HG02623 (cell line): ENCODE measurements around the gene CUL5.
A peak's percentile ranks its signal among the peaks of the same experiment; 100 is the strongest.
"Not testable (repeated sequence)": the region's sequence is repeated elsewhere in the genome, so short reads cannot be mapped to it uniquely, and the experiment has no call there.

Source experiments
- ATAC-seq: cut with Tn5 transposase; IDR thresholded peaks from one replicate; pipeline ENCODE4 v1.9.1; 2021; ENCODE audit warnings: moderate library complexity; ENCODE audit not compliant: unreplicated experiment

Gene CUL5

DNA sequence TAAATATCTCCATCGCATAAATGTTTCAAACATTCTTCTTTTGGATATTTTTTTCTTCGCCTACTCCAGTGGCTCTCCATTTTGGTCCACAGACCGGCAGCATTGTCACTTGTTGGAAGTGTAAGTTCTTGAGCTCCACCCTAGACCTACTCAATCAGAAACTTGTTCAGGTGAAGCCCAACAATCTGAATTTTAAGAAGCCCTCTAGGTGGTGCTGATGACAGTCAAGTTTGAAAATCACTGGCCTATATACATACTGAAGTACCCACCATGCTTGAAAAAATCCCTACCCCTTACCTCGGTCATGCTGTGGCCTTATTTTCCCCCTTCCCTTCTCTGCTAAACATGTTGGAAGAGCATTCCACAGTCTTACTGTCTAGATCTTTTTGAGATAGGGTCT lies 102.4 kb downstream of the CUL5 start:
- no peak for ATAC-seq

DNA sequence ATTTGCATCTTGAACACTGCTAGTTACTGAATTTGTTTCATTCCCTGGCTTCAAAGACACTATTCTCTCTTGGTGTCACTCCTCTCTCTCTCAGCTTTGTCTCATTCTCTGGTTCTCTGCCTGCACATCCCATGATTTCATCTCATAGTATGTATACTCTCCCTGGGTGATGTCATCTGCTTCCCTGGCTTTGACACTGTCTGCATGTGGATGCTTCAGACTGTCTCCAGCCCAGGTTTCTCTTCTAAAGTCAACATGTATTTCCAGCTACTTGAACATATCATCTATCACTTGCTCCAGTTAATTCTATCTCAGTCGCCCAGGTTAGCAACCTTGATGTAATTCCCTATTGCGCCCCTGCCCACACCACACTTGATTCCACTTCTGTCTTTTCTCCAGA lies 103.4 kb downstream of the CUL5 start:
- no peak for ATAC-seq

DNA sequence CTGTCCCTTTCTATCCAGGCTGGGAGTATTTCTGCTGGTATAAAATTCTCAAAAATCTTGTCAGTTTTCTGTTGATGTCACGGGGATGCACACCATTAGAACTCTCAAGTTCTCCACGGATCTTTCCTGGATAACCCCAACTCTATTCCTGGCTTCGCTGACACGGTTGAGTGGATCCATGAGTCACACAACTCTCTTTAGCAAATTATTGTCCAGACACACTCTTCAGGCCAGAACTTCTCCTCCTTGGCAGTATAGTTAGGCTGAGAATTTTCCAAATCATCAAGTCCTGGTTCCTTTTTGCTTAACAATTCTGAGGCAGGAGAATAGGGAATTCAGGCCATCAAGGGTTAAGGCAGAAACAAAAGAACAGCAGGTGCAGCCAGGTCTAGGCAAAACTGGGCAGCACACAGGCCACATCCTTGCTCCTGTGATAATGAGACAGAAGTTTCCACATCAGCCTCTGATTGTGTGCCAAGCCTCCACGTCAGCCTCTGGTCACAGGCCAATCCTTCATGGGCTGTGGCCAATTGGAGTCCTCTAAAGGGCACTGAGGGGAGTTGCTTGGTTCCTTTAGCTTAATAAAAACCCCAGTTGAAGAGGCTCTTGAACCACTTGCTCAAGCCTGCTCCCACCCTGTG lies 106.9 kb downstream of the CUL5 start:
- ATAC-seq, result no peak

DNA sequence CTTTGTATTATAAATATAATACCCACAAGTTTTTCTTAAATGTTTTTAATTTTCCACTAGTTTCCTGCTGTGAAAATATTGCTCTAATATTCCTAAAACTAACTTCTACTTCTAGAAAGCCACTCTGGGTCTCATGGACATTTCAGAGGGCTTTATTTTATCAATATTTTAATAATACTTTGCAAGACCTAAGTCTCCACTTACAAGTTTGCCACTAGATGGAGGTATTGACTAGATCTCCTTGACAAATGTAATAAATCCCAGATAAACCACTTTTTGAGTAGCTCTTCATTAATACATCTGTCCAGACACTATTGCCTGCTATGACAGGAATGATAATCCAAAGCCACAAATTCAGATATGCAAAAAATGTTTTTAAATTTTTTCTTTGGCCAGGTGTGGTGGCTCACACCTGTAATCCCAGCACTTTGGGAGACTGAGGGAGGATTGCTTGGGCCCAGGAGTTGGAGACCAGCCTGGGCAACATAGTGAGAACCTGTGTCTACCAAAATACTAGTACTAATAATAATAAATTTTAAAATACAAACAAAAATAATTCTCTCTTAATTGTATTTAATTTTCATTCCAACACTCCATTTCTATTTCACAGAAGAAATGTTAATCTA lies 109.2 kb downstream of the CUL5 start:
- no peak for ATAC-seq

DNA sequence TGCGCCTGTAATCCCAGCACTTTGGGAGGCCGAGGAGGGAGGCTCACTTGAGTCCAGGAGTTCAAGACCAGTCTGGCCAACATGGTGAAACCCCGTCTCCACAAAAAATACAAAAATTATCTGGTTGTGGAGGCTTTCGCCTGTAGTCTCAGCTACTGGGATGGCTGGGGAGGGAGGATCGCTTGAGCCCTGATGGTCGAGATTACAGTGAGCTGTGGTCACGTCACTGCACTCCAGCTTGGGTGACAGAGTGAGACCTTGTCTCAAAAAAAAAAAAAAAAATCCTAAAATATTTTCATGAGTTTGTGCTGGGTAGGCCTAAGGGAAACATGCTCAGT lies 112.2 kb downstream of the CUL5 start:
- not testable (repeated sequence) for ATAC-seq

DNA sequence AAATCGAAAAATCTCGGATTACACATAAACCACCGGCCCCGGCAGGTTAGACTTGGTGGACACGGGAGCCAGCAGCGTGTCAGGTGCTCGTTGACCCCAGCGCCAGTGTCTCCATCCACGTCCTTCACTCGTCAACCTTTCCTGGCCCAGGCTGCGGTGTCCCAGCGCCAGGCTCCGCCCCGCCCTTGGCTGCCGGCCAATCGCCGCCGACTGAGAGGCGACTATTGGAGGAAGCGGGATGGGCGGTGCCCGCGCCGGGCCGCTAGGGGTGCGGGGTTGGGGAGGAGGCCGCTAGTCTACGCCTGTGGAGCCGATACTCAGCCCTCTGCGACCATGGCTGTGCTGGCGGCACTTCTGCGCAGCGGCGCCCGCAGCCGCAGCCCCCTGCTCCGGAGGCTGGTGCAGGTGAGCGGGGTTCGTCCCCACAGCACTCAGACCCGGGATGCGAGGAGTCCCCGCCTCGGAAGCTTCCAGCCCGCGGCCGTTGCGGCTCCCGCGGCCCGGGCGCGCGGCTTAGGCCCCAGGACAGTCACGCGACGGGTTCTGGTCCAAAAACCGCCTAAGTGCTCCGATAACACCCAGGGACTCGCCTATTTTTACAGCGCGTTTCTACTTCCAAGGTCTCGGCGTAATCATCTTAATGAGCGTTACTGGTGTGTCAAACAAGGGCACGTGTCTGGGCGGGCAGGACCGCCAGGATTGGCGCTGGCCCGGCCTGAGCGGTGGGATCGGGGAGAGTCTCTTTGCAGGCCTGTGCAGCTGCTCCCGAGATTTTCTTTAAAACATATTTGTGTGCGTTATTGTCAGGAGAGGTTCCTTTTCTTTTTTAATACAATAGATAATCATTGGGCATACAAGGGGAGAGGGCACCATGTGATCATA lies 112.8 kb downstream of the CUL5 start, which contains the start of gene ACAT1:
Gene ACAT1 (plus strand): TSS at position 294 of the 882 bp plus-strand sequence. CDS start 40 bp downstream, at position 334.
- peak; percentile 96 for ATAC-seq

DNA sequence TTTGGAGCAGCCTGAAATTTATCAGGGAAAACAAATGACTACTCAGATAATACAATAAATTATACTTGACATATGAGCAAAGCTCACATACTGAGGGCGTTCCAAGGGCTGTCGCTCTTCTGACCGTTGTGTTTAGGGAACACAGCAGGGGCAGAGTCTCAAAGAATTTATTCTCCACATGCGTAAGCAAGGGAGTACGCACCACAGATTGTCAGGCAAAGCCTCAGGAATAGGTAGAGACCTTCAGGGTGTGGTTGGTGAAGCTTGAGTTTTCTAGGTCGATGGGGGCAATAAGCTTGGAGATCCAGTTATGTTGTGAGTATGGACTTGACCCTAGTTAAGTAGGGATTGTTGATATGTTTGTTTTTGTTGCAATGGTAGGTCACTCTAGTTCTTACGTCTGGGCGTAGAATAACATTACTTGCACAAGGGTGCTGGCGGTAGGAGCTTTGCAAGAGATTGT lies 113.5 kb downstream of the CUL5 start:
- no peak for ATAC-seq

DNA sequence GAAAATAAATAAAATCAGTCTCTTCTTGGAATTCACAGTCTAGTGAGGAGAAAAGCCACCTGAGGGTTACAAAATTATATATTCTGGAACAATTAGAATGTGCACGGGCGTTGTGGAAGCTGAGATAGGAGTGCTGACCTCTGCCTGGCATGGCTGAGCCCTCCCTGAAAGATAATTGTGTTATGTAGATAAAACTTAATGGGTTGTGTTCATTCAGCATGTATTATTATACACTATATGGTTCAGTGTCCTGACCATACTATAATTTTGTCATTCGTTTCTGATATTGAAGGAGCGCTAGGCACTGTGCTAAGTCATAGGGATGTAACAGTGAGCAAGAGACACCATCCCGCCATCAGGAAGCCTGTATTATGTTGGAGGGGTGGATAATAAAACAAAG lies 116.4 kb downstream of the CUL5 start:
- ATAC-seq, result no peak

DNA sequence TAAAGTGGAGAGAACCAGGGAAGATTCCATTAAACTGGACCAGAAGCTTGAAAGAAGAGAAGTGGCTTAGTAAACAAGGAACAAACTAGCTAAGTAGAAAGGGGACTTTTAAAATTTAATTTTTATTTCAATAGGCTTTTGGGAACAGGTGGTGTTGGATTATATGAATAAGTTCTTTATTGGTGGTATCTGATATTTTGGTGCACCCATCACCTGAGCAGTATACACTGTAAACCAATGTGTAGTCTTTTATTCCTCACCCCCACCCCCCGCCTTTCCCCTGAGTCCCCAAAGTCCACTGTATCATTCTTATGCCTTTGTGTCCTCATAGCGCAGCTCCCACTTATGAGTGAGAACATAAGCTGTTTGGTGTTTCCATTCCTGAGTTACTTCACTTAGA lies 120.1 kb downstream of the CUL5 start:
- no peak for ATAC-seq

DNA sequence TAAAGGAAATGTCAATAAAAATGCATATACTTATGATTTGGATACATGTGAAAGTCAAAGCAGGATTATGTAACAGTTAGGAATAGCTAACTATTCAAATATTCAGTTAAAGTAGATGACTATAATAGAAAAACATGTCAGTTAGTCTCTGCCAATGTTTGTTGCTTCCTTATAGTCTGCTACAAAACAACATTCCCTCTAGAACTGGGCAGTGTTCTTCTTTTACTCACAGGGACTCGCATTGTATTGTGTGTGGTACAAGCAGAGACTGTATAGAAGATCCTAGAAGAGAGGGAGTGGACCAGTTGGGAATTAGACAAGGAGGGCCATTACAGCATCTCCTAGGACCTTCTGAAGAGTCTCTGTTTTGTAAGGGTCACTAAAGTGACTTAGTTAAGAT lies 123.3 kb downstream of the CUL5 start:
- no peak for ATAC-seq

DNA sequence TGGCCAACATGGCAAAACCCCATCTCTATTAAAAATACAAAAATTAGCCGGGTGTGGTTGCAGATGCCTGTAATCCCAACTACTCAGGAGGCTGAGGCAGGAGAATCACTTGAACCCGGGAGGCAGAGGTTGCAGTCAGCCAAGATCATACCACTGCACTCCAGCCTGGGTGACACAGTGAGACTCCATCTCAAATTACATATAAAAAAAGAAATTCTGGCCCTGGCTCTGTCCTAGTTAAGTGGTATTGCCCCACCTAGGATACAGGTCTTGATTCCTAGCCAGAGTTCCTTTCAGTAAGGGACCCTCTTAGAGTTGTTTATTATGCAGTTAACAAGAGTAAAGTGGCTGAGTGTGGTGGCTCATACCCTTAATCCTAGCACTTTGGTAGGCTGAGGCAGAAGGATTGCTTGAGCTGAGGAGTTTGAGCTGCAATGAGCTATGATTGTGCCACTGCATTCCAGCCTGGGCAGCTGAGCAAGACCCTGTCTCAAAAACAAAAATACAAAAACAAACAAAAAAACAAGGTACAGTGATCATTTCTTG lies 124.4 kb downstream of the CUL5 start:
- ATAC-seq, result not testable (repeated sequence)

DNA sequence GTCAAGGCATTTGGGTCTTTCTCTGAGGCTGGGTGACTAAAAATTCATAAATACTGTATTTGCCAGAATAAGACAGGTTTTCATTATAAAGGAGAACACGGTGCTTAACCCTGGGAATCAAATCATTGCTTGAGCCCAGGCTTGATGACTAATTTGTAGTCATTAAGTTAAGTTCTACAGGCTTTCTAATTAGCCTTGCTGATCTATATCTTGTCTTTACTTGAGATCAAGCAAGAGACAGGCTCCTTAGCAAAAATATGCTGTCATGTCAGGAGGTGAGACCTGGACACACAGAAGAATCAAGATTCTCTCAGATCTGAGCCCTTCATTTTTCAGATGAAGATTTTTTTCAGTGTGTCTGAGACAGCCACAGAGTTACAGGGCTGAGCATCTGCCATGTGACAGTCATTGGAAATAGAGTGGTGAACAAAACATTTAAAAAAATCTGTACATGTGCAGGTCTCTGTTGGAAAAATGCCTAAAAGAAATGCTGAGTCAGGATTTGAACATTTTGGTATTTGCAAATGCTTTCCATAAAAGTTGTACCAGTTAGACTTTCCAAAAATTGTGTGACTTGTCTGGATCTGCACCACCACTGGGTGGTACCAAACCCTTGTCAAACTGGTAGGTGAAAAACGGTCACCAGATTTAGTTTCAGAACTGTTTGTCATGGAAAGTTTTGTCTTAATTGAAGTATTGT lies 127.3 kb downstream of the CUL5 start:
- no peak for ATAC-seq

DNA sequence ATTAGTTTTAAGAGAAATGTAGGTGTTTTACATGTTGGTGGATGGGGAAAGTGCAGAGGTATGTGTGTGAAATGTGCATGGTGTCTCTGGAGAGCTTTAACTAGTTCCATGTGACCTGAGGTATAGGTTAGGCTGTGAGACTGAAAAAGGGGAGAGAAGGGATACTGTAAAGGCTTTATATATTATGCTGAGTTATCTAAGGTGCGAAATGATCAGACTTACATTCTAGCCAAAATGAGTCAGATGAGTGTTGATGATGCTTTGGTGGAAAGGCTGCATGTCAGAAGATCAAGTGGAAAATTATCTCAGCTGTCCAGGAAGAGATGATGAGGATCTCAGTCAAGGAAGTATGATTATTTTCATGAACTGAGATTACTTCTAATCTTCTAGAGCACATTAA lies 128.5 kb downstream of the CUL5 start:
- ATAC-seq, result no peak

DNA sequence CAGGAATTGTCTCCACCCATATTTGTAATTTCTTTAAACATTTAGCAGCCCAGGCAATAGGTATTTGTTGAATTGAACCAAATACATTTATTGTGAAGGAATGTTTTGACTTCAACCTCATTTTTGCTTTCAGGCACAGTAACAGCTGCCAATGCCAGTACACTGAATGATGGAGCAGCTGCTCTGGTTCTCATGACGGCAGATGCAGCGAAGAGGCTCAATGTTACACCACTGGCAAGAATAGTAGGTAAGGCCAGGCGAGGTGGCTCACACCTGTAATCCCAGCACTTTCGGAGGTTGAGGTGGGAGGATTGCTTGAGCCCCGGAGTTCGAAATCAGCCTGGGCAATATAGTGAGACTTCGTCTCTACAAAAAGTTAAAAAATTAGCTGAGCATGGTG lies 133.6 kb downstream of the CUL5 start:
- no peak for ATAC-seq

DNA sequence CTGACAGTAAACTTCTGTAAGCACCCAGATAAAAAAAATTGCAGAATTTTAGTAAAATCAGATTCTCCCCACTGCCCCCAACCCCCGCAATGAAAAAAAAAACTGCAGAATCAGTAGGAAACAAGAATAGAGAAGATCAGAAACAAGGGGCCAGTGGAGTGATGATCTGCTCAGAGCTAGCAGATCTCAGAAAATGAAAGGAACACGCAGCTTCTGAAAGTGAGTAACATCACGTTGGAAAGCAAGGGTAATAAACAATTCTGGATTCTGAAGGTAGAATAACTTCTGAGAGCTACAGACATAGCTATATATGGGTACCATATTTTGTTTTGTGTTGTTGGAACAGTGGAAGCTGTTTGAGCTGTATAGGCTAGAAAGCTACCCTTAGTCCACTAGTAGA lies 135.9 kb downstream of the CUL5 start:
- no peak for ATAC-seq

DNA sequence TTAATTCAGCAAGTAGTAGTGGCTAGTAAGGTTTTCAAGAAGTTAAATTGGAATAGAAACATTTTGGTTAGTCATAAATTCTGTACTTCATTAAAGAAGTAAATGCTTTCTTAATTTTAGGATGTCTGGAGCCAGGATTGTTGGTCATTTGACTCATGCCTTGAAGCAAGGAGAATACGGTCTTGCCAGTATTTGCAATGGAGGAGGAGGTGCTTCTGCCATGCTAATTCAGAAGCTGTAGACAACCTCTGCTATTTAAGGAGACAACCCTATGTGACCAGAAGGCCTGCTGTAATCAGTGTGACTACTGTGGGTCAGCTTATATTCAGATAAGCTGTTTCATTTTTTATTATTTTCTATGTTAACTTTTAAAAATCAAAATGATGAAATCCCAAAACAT lies 138.5 kb downstream of the CUL5 start:
- no peak for ATAC-seq

DNA sequence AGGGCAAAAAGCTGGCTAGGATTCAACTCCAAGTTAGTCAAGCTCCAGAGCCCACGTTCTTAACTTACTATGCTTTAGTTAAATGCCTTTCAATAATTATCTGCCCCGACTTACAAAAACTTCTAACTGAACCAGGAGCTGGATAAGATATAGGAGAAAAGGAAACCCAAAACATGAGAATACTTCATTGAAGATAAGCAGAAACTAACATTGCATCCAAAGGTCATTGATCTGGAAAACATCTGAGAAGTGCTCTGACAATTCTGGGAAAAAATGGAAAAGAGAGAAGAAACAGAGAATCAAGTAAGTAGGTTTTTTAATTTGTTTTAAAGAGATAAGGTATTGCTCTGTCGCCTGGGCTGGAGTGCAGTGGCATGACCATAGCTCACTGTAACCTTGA lies 139.9 kb downstream of the CUL5 start:
- no peak for ATAC-seq

DNA sequence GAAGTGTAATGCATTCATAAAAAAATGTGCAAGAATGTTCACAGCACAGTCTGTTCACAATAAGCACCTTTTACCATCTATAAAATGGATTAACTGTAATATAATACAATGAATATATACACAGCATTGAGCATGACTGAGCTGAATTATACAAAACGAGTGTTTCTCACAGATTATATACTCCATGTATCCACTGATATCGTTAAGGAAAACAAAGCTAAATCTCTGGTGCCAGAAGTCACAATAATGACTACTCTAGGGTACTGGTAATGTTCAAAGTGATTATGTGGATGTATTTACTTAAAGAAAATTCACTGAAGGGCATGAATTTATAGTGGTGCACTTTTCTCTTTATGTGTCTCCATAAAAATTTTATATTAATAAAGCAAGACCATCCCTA lies 145.9 kb downstream of the CUL5 start:
- no peak for ATAC-seq
